NT2/D1 (cell line): ENCODE results near the gene ZNF839.

Experiments
- DNase-seq: peaks from one replicate; pipeline ENCODE4 v3.0.0-alpha.2; 2011; ENCODE audit warnings: low read depth, low spot score
- H3K27me3 ChIP-seq: 2 replicates; pipeline ENCODE4 v1.6.0; 2011; ENCODE audit warnings: mild to moderate bottlenecking; ENCODE audit not compliant: insufficient read length, insufficient read depth
- H3K36me3 ChIP-seq: 2 replicates; pipeline ENCODE4 v1.6.1; 2011; ENCODE audit warnings: mild to moderate bottlenecking, low read length, mixed read lengths; ENCODE audit not compliant: insufficient read depth, insufficient read length
- H3K4me1 ChIP-seq: 2 replicates; pipeline ENCODE4 v1.5.1; 2011; ENCODE audit not compliant: insufficient read depth, insufficient read length
- H3K4me3 ChIP-seq: 2 replicates; pipeline ENCODE4 v1.5.1; 2011; ENCODE audit warnings: low read depth; ENCODE audit not compliant: insufficient read length
- H3K9ac ChIP-seq: 2 replicates; pipeline ENCODE4 v1.6.0; 2011; ENCODE audit warnings: low read depth; ENCODE audit not compliant: insufficient read length
- H3K9me3 ChIP-seq: 2 replicates; pipeline ENCODE4 v1.5.1; 2011; ENCODE audit warnings: mild to moderate bottlenecking, low read length; ENCODE audit not compliant: insufficient read depth
- SUZ12 ChIP-seq: IDR thresholded peaks from 2 replicates; pipeline ENCODE4 v1.6.1; 2011; ENCODE audit not compliant: insufficient read length, insufficient read depth; ENCODE audit errors: extremely low read depth
- YY1 ChIP-seq: IDR thresholded peaks from 2 replicates; pipeline ENCODE4 v1.6.1; 2011; ENCODE audit not compliant: insufficient read length, insufficient read depth
- ZNF274 ChIP-seq: IDR thresholded peaks from 2 replicates; pipeline ENCODE4 v1.6.1; 2011; ENCODE audit warnings: mild to moderate bottlenecking, low read depth, low read length

ZNF839 gene

GRCh38 chr14:102333390-102333789 lies 13.8 kb downstream of the ZNF839 start:
- H3K4me3 ChIP-seq = no peak overlapping the region
- H3K9me3 ChIP-seq = no peaks in the 10 kb centered on the region
- H3K36me3 ChIP-seq = peaks cover 44% of the 10 kb centered on the region
- H3K4me1 ChIP-seq = no peaks in the 10 kb centered on the region
- H3K9ac ChIP-seq = no peak overlapping the region
- TF ChIP-seq YY1 (no peak), SUZ12 (no peak), ZNF274 (no peak)
- no peaks in the 10 kb centered on the region for H3K27me3 ChIP-seq
- DNase-seq = no peak

GRCh38 chr14:102333795-102334705 lies 14.5 kb downstream of the ZNF839 start:
- no peaks in the 10 kb centered on the region for H3K9me3 ChIP-seq
- H3K4me3 ChIP-seq = no peak overlapping the region
- DNase-seq = no peak
- no peaks in the 10 kb centered on the region for H3K27me3 ChIP-seq
- no peak overlapping the region for H3K9ac ChIP-seq
- TF ChIP-seq ZNF274 (no peak), YY1 (no peak), SUZ12 (no peak)
- H3K36me3 ChIP-seq = peaks cover 45% of the 10 kb centered on the region
- no peaks in the 10 kb centered on the region for H3K4me1 ChIP-seq

- no peak overlapping the region for H3K4me3 ChIP-seq
- H3K9ac ChIP-seq = no peak overlapping the region
- H3K36me3 ChIP-seq = peaks cover 51% of the 10 kb centered on the region
- no peaks in the 10 kb centered on the region for H3K27me3 ChIP-seq
- no peak for DNase-seq
- no peak for TF ChIP-seq SUZ12
- no peak for TF ChIP-seq YY1
- no peak for TF ChIP-seq ZNF274
- no peaks in the 10 kb centered on the region for H3K9me3 ChIP-seq
- no peaks in the 10 kb centered on the region for H3K4me1 ChIP-seq
Observed at GRCh38 chr14:102335163-102335562, 15.6 kb downstream of the ZNF839 start.

GRCh38 chr14:102338724-102339123 lies 19.2 kb downstream of the ZNF839 start:
- no peak overlapping the region for H3K4me3 ChIP-seq
- no peaks in the 10 kb centered on the region for H3K9me3 ChIP-seq
- peaks cover 61% of the 10 kb centered on the region for H3K36me3 ChIP-seq
- TF ChIP-seq ZNF274 = no peak
- no peak for TF ChIP-seq YY1
- TF ChIP-seq SUZ12 = no peak
- H3K4me1 ChIP-seq = no peaks in the 10 kb centered on the region
- DNase-seq = no peak
- no peaks in the 10 kb centered on the region for H3K27me3 ChIP-seq
- H3K9ac ChIP-seq = no peak overlapping the region

- no peaks in the 10 kb centered on the region for H3K4me1 ChIP-seq
- no peaks in the 10 kb centered on the region for H3K9me3 ChIP-seq
- TF ChIP-seq SUZ12 (no peak), ZNF274 (no peak), YY1 (no peak)
- no peak for DNase-seq
- H3K36me3 ChIP-seq = peaks cover 67% of the 10 kb centered on the region
- H3K4me3 ChIP-seq = no peak overlapping the region
- H3K27me3 ChIP-seq = no peaks in the 10 kb centered on the region
- no peak overlapping the region for H3K9ac ChIP-seq
Observed at GRCh38 chr14:102341566-102341965, 22.0 kb downstream of the ZNF839 start.

GRCh38 chr14:102342238-102342637 lies 22.7 kb downstream of the ZNF839 start:
- no peak overlapping the region for H3K9ac ChIP-seq
- no peaks in the 10 kb centered on the region for H3K27me3 ChIP-seq
- H3K4me1 ChIP-seq = no peaks in the 10 kb centered on the region
- peaks cover 66% of the 10 kb centered on the region for H3K36me3 ChIP-seq
- no peak for TF ChIP-seq ZNF274
- no peak overlapping the region for H3K4me3 ChIP-seq
- DNase-seq = no peak
- no peaks in the 10 kb centered on the region for H3K9me3 ChIP-seq

- DNase-seq = no peak
- Histone ChIP-seq H3K36me3 (peaks cover 64% of the 10 kb centered on the region), H3K9me3 (no peaks in the 10 kb centered on the region), H3K4me1 (no peaks in the 10 kb centered on the region), H3K9ac (no peak overlapping the region), H3K4me3 (no peak overlapping the region), H3K27me3 (no peaks in the 10 kb centered on the region)
- no peak for TF ChIP-seq SUZ12
- TF ChIP-seq ZNF274 = no peak
- TF ChIP-seq YY1 = no peak
Observed at GRCh38 chr14:102344084-102344483, 24.5 kb downstream of the ZNF839 start.
